ENCODE results near the gene MCL1. TPM values are rescaled to one million over a fixed set of nuclear protein-coding genes. Genes with fewer than 3 reads are reported as not detected.

MCL1 gene
- total and polyA plus RNA-seq, 2 of the 13 experiments (the other 11 are each of a cell fraction or from before 2014, with no cell fraction given), result 69.5 to 125 TPM

DNA sequence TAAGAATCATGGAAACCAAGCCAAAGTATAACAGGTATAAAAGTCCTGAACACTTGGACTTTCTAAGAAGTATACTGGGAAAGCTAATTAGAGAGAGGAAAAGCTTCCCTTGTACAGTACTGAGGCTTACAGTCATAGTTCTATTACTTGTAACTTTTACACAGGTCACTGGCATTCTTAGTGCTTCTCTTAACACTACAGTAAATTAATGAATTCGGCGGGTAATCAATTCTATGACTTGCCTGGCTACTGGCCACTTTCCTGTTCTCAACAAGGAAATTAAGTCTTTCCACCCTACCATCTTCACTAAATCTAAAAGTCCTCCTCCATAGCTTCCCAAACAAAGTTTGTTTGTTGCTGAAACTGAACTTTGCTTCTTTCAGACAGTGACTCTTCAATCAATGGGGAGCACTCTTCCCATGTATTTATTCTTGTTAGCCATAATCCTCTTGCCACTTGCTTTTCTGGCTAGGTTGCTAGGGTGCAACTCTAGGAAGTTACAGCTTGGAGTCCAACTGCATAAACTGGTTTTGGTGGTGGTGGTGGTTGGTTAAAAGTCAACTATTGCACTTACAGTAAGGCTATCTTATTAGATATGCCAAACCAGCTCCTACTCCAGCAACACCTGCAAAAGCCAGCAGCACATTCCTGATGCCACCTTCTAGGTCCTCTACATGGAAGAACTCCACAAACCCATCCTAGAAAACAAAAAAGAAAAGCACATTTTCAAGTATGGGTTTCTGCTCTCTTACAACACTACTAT is 2.4 kb downstream of the MCL1 start (continued):
- TF ChIP-seq PLSCR1 (CRISPR knock-in tag; IDR thresholded peaks at IDR 0.05; ENCODE audit: borderline replicate concordance), result no peak
- no peak for TF ChIP-seq XBP1 (CRISPR knock-in tag; IDR thresholded peaks at IDR 0.05)
- TF ChIP-seq PITX1 (CRISPR knock-in tag; IDR thresholded peaks at IDR 0.05), result 0 out of 2 replicates have a peak, but pooled peaks have one; percentile 49
- TF ChIP-seq ZBTB14 (CRISPR knock-in tag; IDR thresholded peaks at IDR 0.05), result no peak
- no peak for TF ChIP-seq ZSCAN29 (CRISPR knock-in tag; conservative IDR thresholded peaks at IDR 0.05)
- TF ChIP-seq ZBTB21 (CRISPR knock-in tag; IDR thresholded peaks at IDR 0.05), result no peak
- no peak for TF ChIP-seq ZNF256 (CRISPR knock-in tag; conservative IDR thresholded peaks at IDR 0.05)
- no peak for TF ChIP-seq MATR3 (CRISPR knock-in tag; IDR thresholded peaks at IDR 0.05)
- no peak for TF ChIP-seq ZFP82 (CRISPR knock-in tag; IDR thresholded peaks at IDR 0.05; ENCODE audit: borderline replicate concordance)
- TF ChIP-seq ZEB1 (IDR thresholded peaks at IDR 0.05; ENCODE audit: insufficient replicate concordance, low read depth), result no peak
- TF ChIP-seq ZNF589 (CRISPR knock-in tag; conservative IDR thresholded peaks at IDR 0.05), result no peak
- TF ChIP-seq HOXA5 (CRISPR knock-in tag; IDR thresholded peaks at IDR 0.05), result no peak
- 0 out of 2 replicates have a peak, but pooled peaks have one; percentile 26 for TF ChIP-seq KAT8 (CRISPR knock-in tag; IDR thresholded peaks at IDR 0.05)
- no peak for TF ChIP-seq CBX5 (CRISPR knock-in tag; IDR thresholded peaks at IDR 0.05; ENCODE audit: borderline replicate concordance)
- no peak for TF ChIP-seq ZNF350 (CRISPR knock-in tag; IDR thresholded peaks at IDR 0.05; ENCODE audit: borderline replicate concordance, low read depth)
- TF ChIP-seq, protein P1, sequence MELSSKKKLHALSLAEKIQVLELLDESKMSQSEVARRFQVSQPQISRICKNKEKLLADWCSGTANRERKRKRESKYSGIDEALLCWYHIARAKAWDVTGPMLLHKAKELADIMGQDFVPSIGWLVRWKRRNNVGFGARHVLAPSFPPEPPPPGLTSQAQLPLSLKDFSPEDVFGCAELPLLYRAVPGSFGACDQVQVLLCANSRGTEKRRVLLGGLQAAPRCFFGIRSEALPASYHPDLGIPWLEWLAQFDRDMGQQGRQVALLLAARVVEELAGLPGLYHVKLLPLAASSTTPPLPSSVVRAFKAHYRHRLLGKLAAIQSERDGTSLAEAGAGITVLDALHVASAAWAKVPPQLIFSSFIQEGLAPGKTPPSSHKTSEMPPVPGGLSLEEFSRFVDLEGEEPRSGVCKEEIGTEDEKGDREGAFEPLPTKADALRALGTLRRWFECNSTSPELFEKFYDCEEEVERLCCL (CRISPR knock-in tag; IDR thresholded peaks at IDR 0.05; ENCODE audit: borderline replicate concordance), result no peak
- TF ChIP-seq, protein P2, sequence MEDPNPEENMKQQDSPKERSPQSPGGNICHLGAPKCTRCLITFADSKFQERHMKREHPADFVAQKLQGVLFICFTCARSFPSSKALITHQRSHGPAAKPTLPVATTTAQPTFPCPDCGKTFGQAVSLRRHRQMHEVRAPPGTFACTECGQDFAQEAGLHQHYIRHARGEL (CRISPR knock-in tag; IDR thresholded peaks at IDR 0.05), result no peak
- TF ChIP-seq DMAP1 (CRISPR knock-in tag; IDR thresholded peaks at IDR 0.05), result no peak
- no peak for TF ChIP-seq ZFP36 (IDR thresholded peaks at IDR 0.05; ENCODE audit: borderline replicate concordance, low read depth, low read length, partially characterized antibody)
- no peak for TF ChIP-seq ZBTB49 (CRISPR knock-in tag; IDR thresholded peaks at IDR 0.05; ENCODE audit: borderline replicate concordance)
- TF ChIP-seq MYNN (CRISPR knock-in tag; IDR thresholded peaks at IDR 0.05; ENCODE audit: low read depth), result no peak
- no peak for TF ChIP-seq TARDBP (CRISPR knock-in tag; IDR thresholded peaks at IDR 0.05)
- TF ChIP-seq HNF4A (CRISPR knock-in tag; IDR thresholded peaks at IDR 0.05), result peak; percentile 73
- no peak for TF ChIP-seq ZNF326 (CRISPR knock-in tag; IDR thresholded peaks at IDR 0.05; ENCODE audit: borderline replicate concordance)
- TF ChIP-seq SCMH1 (CRISPR knock-in tag; IDR thresholded peaks at IDR 0.05; ENCODE audit: borderline replicate concordance), result no peak
- TF ChIP-seq U2AF1 (optimal IDR thresholded peaks at IDR 0.05; ENCODE audit: low read depth, low read length), result no peak
